ENCODE measurements around the gene ZBTB34. TPM values are rescaled to one million over a fixed set of nuclear protein-coding genes. Genes with fewer than 3 reads are reported as not detected.

Gene ZBTB34
- total RNA-seq, 1 experiment from 2014 or later: 15.8 TPM

DNA sequence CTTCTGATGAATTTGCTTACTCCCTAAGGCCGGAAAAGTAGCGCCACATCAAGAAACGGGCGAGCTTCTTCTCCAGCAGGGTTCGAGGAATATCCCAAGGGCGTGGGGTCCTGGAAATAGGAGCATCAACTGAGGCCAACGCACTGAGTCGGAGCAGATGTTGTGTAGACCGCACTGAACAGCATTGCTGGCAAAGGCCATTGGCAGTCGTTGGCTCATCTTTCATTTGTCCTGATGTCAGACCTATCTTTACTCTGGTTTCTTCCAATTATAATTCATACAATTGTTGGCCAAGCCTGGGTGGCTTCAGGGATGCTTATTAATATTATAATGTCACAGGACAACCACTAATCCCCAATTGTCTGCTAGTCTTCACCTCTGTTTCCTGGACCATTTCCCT, 26.5 kb downstream of the ZBTB34 start:
- DNase-seq: no peak
- no peak overlapping the region for H2AK5ac ChIP-seq (ENCODE audit: insufficient read length, low read length)
- Mint-ChIP-seq H3K27me3 (ENCODE audit: low read depth) (no peaks in the 10 kb centered on the region; the same call in 1 of the 2 replicates), H3K4me3 (no peak overlapping the region), H3K27ac (no peak overlapping the region; a peak in 1 of 7 replicates), H3K4me1 (peaks cover 12 to 27% of the 10 kb centered on the region in 2 experiments), H3K36me3 (ENCODE audit: insufficient read depth in 1 of 3, low read depth in 3 of 3) (no peaks in the 10 kb centered on the region), H3K9me3 (no peaks in the 10 kb centered on the region)
- no peak overlapping the region for H3K14ac ChIP-seq (ENCODE audit: insufficient read depth, low read length)
- no peak overlapping the region for H2BK120ac ChIP-seq (ENCODE audit: low read depth, low read length, poor library complexity, severe bottlenecking)
- H3K79me2 ChIP-seq (ENCODE audit: insufficient read depth, low read length): no peaks in the 10 kb centered on the region
- H2BK5ac ChIP-seq (ENCODE audit: insufficient read length, low read length): no peak overlapping the region
- H3K23me2 ChIP-seq (ENCODE audit: insufficient read length, low read depth, low read length, poor library complexity, severe bottlenecking): no peaks in the 10 kb centered on the region
- no peak overlapping the region for H3K18ac ChIP-seq (ENCODE audit: insufficient read length, low read depth, low read length)
- no peak overlapping the region for H3K4me2 ChIP-seq (ENCODE audit: insufficient read depth, insufficient read length, low read length)
- no peaks in the 10 kb centered on the region for H3K79me1 ChIP-seq (ENCODE audit: insufficient read depth, low read depth, low read length, poor library complexity, severe bottlenecking)
- no peak overlapping the region for H4K5ac ChIP-seq (ENCODE audit: insufficient read length, low read depth, low read length)
- H4K8ac ChIP-seq (replicated peaks; ENCODE audit: insufficient read length, low read depth, low read length): no peak overlapping the region
- H3K4me1 ChIP-seq (ENCODE audit: insufficient read depth, low read length): no peaks in the 10 kb centered on the region; the same call in 1 of the 2 replicates
- no peak overlapping the region for H3K9ac ChIP-seq (ENCODE audit: extremely low read depth, insufficient read length, low read length)
- H3T11ph ChIP-seq (ENCODE audit: low read length): no peak overlapping the region
- H2AFZ ChIP-seq (ENCODE audit: low read length): no peak overlapping the region
- H3K23ac ChIP-seq (ENCODE audit: insufficient read length, low read depth, low read length): no peak overlapping the region
- TF ChIP-seq, protein P1, sequence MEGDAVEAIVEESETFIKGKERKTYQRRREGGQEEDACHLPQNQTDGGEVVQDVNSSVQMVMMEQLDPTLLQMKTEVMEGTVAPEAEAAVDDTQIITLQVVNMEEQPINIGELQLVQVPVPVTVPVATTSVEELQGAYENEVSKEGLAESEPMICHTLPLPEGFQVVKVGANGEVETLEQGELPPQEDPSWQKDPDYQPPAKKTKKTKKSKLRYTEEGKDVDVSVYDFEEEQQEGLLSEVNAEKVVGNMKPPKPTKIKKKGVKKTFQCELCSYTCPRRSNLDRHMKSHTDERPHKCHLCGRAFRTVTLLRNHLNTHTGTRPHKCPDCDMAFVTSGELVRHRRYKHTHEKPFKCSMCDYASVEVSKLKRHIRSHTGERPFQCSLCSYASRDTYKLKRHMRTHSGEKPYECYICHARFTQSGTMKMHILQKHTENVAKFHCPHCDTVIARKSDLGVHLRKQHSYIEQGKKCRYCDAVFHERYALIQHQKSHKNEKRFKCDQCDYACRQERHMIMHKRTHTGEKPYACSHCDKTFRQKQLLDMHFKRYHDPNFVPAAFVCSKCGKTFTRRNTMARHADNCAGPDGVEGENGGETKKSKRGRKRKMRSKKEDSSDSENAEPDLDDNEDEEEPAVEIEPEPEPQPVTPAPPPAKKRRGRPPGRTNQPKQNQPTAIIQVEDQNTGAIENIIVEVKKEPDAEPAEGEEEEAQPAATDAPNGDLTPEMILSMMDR (conservative IDR thresholded peaks at IDR 0.05): no peak
- H3K4ac ChIP-seq (ENCODE audit: low read depth, low read length): no peak overlapping the region
- no peak overlapping the region for H3K27ac ChIP-seq (ENCODE audit: insufficient read length, low read depth, low read length)
- no peaks in the 10 kb centered on the region for H3K27me3 ChIP-seq (ENCODE audit: insufficient read depth, low read length)
- no peak overlapping the region for H2BK15ac ChIP-seq (ENCODE audit: low read depth, low read length)
- H3K56ac ChIP-seq (ENCODE audit: insufficient read length, low read depth, low read length): no peak overlapping the region
- no peak overlapping the region for H2BK12ac ChIP-seq (ENCODE audit: insufficient read length, low read depth, low read length)
- H4K20me1 ChIP-seq (ENCODE audit: control insufficient read depth, insufficient read depth, insufficient read length): no peaks in the 10 kb centered on the region
- H2BK20ac ChIP-seq (ENCODE audit: low read depth, low read length, poor library complexity, severe bottlenecking): no peak overlapping the region
- no peaks in the 10 kb centered on the region for H3K9me3 ChIP-seq (ENCODE audit: control insufficient read depth, low read depth, low read length)
- no CpG with 5 or more reads among the region's 10 CpGs for WGBS (ENCODE audit: extremely low coverage, insufficient read length, low lambda C conversion rate)
- H4K91ac ChIP-seq (ENCODE audit: insufficient read length, low read depth, low read length): no peak overlapping the region
